ENCODE data around the gene CBY3. TPM values are rescaled to one million over a fixed set of nuclear protein-coding genes. Genes with fewer than 3 reads are reported as not detected.
"Not testable (repeated sequence)": the region's sequence is repeated elsewhere in the genome, so short reads cannot be mapped to it uniquely, and the experiment has no call there.

CBY3 gene
- polyA plus RNA-seq, 1 donor from 2014 or later = 0.64 TPM

DNA sequence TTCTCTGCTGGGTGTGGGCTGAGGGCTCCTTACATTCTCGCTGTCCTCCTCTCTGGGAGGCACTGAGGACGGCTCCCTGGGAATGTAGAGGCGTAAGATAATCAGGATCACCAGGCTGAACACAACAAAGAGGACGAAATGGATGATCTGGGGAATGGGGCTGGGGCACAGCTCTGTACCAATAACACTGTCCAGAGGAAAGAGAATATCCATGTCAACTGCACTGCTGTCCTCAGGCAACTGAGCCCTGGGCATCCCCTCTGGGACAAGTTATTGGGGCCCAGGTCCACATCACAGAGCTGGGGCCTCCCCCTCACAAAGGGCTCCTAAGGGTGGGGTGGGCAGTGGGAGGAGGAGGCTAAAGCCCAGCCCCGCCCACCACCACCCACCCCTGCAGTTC lies 36.1 kb downstream of the CBY3 start:
- H3K27me3 Mint-ChIP-seq, H3K4me3 Mint-ChIP-seq, H3K4me1 Mint-ChIP-seq, H3K27ac Mint-ChIP-seq, H3K9me3 Mint-ChIP-seq, H3K36me3 Mint-ChIP-seq: not testable (repeated sequence)

DNA sequence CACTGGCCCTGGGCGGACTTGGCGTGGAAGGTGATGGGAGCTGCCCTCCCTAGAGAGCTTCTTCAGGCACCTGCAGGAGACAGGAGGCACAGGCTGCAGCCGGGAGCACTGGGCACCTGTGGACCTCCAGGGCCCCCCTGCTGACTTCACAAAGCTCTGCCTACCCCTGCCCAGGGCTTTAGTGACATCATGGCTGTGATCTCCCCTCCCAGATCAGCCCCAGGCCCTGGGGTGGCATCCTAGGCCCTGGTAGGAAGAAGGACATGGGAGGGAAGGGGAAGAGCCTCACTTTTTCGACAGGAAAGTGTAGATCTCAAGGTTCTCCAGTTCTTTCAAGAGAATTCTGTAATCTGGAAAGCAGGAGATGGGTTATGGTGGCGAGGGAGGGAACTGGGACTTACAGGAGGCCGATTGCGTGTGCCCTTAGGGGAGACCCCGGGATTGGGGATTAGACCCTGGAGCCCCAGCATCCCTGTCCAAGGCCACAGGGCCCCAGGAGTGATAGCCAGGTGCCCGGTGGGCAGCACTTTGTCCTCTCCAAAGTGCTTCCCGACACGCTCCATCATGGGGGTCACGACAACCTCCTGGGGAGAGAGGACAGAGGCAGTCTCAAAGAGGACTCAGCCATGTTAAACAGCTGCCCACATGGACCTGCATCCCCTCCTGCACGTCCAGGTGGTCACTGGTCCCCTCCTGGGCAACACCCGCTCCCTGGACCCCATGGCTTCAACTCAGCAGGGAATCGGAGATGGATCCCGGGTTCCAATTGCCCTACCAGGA lies 37.5 kb downstream of the CBY3 start:
- H3K36me3 Mint-ChIP-seq, H3K9me3 Mint-ChIP-seq, H3K4me1 Mint-ChIP-seq, H3K27ac Mint-ChIP-seq, H3K4me3 Mint-ChIP-seq, H3K27me3 Mint-ChIP-seq: not testable (repeated sequence)

DNA sequence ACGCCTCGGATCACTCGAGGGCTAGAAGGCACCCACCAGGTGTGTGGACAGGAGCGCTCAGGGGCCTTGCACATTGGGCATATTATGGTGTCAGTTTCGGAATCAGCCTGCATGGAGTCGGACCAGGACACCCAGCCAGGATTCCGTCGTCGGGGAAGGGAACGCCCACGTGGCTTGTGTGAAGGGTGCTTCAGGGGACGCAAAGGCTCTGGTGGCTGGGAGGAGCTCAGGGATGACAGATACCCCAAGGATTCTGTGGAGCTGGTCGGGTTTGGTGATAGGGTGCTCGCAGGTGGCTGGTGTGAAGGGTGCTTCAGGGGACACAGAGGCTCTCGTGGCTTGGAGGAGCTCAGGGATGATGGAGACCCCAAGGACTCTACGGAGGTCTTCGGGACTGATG lies 38.2 kb downstream of the CBY3 start:
- not testable (repeated sequence) for H3K36me3 Mint-ChIP-seq, H3K9me3 Mint-ChIP-seq, H3K27me3 Mint-ChIP-seq, H3K4me1 Mint-ChIP-seq, H3K4me3 Mint-ChIP-seq, H3K27ac Mint-ChIP-seq

DNA sequence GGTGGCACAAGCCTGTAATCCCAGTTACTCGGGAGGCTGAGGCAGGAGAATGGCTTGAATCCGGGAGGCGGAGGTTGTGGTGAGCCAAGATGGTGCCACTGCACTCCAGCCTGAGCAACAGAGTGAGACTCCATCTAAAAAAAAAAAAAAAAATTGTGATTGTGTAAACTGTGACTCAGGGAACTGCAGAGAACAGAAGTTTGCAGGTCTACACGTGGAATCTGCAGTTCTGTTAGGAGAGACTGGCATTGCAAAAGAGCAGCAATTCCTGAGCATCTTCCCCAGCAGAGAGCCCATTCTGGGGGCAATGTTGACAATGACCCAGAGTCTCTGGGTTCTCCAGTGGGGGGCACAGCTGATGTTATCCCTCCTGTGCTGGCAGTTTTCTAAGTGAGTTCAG lies 39.1 kb downstream of the CBY3 start:
- H3K9me3 Mint-ChIP-seq, H3K4me3 Mint-ChIP-seq, H3K27ac Mint-ChIP-seq, H3K4me1 Mint-ChIP-seq, H3K27me3 Mint-ChIP-seq, H3K36me3 Mint-ChIP-seq: not testable (repeated sequence)

DNA sequence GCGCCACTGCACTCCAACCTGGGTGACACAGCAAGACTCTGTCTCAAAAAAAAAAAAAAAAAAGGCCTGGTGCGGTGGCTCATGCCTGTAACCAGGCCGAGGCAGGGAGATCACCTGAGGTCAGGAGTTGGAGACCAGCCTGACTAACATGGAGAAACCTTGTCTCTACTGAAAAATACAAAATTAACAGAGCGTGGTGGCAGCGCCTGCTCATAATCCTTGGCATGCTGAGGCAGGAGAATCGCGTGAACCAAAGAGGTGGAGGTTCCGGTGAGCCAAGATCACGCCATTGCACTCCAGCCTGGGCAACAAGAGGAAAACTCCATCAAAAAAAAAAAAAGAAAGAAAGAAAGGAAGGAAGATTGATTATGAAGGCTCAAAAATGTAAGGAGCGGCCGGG lies 41.5 kb downstream of the CBY3 start:
- not testable (repeated sequence) for H3K4me1 Mint-ChIP-seq, H3K27me3 Mint-ChIP-seq, H3K9me3 Mint-ChIP-seq, H3K36me3 Mint-ChIP-seq, H3K4me3 Mint-ChIP-seq, H3K27ac Mint-ChIP-seq

DNA sequence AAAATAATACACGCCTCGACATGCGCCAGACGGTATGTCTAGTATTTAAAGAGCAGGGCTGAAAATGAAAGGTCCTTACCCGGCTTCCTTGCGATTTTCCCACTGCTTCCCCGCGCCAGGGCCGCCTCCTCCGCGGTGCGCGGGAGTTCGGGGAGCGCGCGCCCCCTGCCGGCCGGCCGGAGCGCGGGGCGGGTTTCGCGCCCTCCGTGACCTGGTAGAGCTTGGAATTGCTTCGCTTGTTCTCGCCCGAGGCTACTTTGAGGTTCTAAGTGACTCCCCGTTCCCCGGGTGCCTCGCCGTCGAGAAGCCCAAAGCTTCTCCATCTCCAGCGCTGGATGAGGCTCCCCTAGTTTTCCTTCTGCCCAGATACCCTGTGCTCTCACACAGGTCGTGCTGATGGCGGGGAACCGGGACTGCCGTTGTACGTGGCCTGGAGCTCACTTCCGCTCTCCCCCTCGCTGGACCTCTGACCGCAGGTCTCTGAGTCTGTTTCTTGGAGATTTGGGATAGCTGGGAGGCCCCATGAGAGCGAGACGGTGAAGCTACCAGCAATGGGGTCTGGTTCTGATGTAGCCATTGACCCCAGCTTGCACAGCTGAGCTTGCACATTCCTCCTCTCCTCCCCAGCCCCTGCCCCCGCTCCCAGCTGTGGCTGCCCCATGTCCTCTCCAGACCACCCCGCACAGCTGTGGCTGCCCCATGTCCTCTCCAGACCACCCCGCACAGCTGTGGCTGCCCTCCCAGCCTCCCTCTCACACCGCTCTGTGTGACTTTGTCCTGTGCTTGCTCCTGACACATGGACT lies 46.3 kb downstream of the CBY3 start:
- not testable (repeated sequence) for H3K4me1 Mint-ChIP-seq, H3K27ac Mint-ChIP-seq, H3K9me3 Mint-ChIP-seq, H3K36me3 Mint-ChIP-seq, H3K27me3 Mint-ChIP-seq, H3K4me3 Mint-ChIP-seq

DNA sequence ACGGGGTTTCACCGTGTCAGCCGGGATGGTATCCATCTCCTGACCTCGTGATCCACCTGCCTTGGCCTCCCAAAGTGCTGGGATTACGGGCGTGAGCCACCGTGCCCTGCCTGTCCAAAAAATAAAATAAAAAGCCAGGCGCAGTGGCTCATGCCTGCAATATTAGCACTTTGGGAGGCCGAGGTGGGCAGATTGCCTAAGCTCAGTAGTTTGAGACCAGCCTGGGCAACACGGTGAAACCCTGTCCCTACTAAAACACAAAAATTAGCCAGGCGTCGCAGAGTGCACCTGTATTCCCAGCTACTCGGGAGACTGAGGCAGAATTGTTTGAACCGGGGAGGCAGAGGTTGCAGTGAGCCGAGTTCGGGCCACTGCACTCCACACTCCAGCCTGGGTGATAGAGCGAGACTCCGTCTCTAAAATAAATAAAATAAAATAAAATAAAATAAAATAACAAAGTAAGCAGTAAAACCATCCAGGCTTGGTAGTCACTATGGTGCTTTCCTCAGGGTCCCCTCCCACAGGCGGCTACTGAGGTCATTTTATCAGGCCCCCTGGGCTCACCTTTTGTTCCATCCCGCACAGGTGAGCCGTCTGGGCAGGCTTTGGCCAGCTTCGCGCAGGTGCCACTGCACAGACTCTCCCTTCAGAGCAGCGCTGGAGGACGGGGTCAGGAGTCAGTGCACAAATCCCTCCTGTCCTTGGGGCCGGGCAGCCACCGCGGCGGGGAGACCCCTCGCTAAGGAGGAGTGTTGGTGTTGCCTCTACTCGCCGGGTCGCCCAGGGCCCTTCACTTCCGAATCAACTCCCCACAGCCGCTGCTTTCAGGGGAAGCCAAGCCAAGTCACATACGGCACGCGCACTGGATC lies 47.1 kb downstream of the CBY3 start:
- H3K36me3 Mint-ChIP-seq, H3K27ac Mint-ChIP-seq, H3K27me3 Mint-ChIP-seq, H3K4me1 Mint-ChIP-seq, H3K9me3 Mint-ChIP-seq, H3K4me3 Mint-ChIP-seq: not testable (repeated sequence)

Other genes with a start within 250 kb of the CBY3 start
- gene RUFY1, start 130.5 kb downstream of the CBY3 start, polyA plus RNA-seq = 53.7 TPM
- 116 TPM for gene HNRNPH1, start 57.4 kb downstream of the CBY3 start, polyA plus RNA-seq
- 147 TPM for gene CANX, start 17.9 kb upstream of the CBY3 start, polyA plus RNA-seq
- gene MAML1, start 51.8 kb upstream of the CBY3 start, polyA plus RNA-seq = 4.7 TPM
- gene LTC4S, start 113.0 kb upstream of the CBY3 start, polyA plus RNA-seq = 0.80 TPM
- 12.0 TPM for gene MGAT4B, start 125.8 kb upstream of the CBY3 start, polyA plus RNA-seq
- gene SQSTM1, start 139.9 kb upstream of the CBY3 start, polyA plus RNA-seq = 225 TPM
- gene MRNIP, start 177.8 kb upstream of the CBY3 start, polyA plus RNA-seq = 26.2 TPM
- 57.2 TPM for gene TBC1D9B, start 226.9 kb upstream of the CBY3 start, polyA plus RNA-seq